HG02571 (cell line): Measurements from ENCODE around the gene CFAP46.
"Not testable (repeated sequence)": the region's sequence is repeated elsewhere in the genome, so short reads cannot be mapped to it uniquely, and the experiment has no call there.

Experiments
- ATAC-seq: cut with Tn5 transposase; IDR thresholded peaks from one replicate; pipeline ENCODE4 v1.9.1; 2021; ENCODE audit warnings: mild to moderate bottlenecking, moderate library complexity; ENCODE audit not compliant: unreplicated experiment

The CFAP46 gene

GRCh38 chr10:132901351-132901750 lies 41.0 kb downstream of the CFAP46 start:
- no peak for ATAC-seq

GRCh38 chr10:132900211-132900756 lies 42.1 kb downstream of the CFAP46 start:
- no peak for ATAC-seq

GRCh38 chr10:132899751-132900065 lies 42.7 kb downstream of the CFAP46 start:
- no peak for ATAC-seq

- ATAC-seq = no peak
These were observed 43.2 kb downstream of the CFAP46 start for GRCh38 chr10:132899054-132899750.

GRCh38 chr10:132898391-132899053 lies 43.8 kb downstream of the CFAP46 start:
- ATAC-seq = no peak

- ATAC-seq = no peak
These were observed 44.6 kb downstream of the CFAP46 start for GRCh38 chr10:132897516-132898381.

- not testable (repeated sequence) for ATAC-seq
These were observed 48.6 kb downstream of the CFAP46 start for GRCh38 chr10:132893786-132894185.

GRCh38 chr10:132893090-132893489 lies 49.3 kb downstream of the CFAP46 start:
- no peak for ATAC-seq

GRCh38 chr10:132892004-132892403 lies 50.4 kb downstream of the CFAP46 start:
- ATAC-seq = no peak

GRCh38 chr10:132891368-132891767 lies 51.0 kb downstream of the CFAP46 start:
- no peak for ATAC-seq

- no peak for ATAC-seq
These were observed 52.1 kb downstream of the CFAP46 start for GRCh38 chr10:132890301-132890700.

- no peak for ATAC-seq
These were observed 52.8 kb downstream of the CFAP46 start for GRCh38 chr10:132889556-132889955.

- no peak for ATAC-seq
These were observed 53.4 kb downstream of the CFAP46 start for GRCh38 chr10:132888898-132889490.

- not testable (repeated sequence) for ATAC-seq
These were observed 53.9 kb downstream of the CFAP46 start for GRCh38 chr10:132888446-132888845.

GRCh38 chr10:132886211-132887099 lies 55.9 kb downstream of the CFAP46 start:
- ATAC-seq = no peak

- ATAC-seq = no peak
These were observed 56.7 kb downstream of the CFAP46 start for GRCh38 chr10:132885451-132886210.

- ATAC-seq = no peak
These were observed 57.6 kb downstream of the CFAP46 start for GRCh38 chr10:132884691-132885271.

GRCh38 chr10:132884041-132884440 lies 58.3 kb downstream of the CFAP46 start:
- ATAC-seq = no peak

GRCh38 chr10:132883391-132883881 lies 58.9 kb downstream of the CFAP46 start:
- ATAC-seq = no peak
